Thyroid gland (tissue), 4 donors: ENCODE results near the gene CACNA1S.

Experiments used
- CTCF ChIP-seq, 6 experiments: fragments of 200-600 bp in 3 of 6; fragments of 450-650 bp in 3 of 6; sonication (generic) in 3 of 6; IDR thresholded peaks; one replicate each; pipeline ENCODE4 v1.5.1; 2016 to 2019; ENCODE audit warnings: antibody characterized with exemption in 6 of 6, mild to moderate bottlenecking in 2 of 6, inconsistent platforms in 1 of 6, moderate library complexity in 1 of 6
- POLR2A ChIP-seq, 2 donors: fragments of 450-650 bp; IDR thresholded peaks; one replicate each; pipeline ENCODE4 v1.6.1; 2017; ENCODE audit warnings: antibody characterized with exemption in 2 of 2, mild to moderate bottlenecking in 2 of 2, moderate library complexity in 1 of 2

- TF ChIP-seq CTCF (IDR thresholded peaks at IDR 0.05), result no peak
- no peak for TF ChIP-seq POLR2A (IDR thresholded peaks at IDR 0.05)
Observed at GRCh38 chr1:201059401-201059800, 52.8 kb downstream of the CACNA1S start.
